Neural cell (in vitro differentiated cells): ENCODE data around the gene TMEM259. TPM values are rescaled to one million over a fixed set of nuclear protein-coding genes. Genes with fewer than 3 reads are reported as not detected.

Source experiments
- H2AFZ ChIP-seq: fragments of 200-600, 300-800 bp; sonication (generic), shearing (Covaris generic); 2 replicates; pipeline ENCODE4 v1.6.0; 2014; ENCODE audit warnings: low read depth, mild to moderate bottlenecking, antibody characterized with exemption, low read length, moderate library complexity
- H3F3A ChIP-seq: fragments of 200-600 bp; shearing (Covaris generic); 2 replicates; pipeline ENCODE4 v1.6.1; 2016; ENCODE audit warnings: mild to moderate bottlenecking, moderate library complexity, mixed read lengths, antibody characterized with exemption, low read length; ENCODE audit not compliant: insufficient read depth, poor library complexity, severe bottlenecking
- H3K27ac ChIP-seq: fragments of 200-600, 300-800 bp; sonication (generic), shearing (Covaris generic); 2 replicates; pipeline ENCODE4 v1.5.1; 2014; ENCODE audit warnings: mild to moderate bottlenecking, low read length, moderate library complexity
- H3K27me3 ChIP-seq: fragments of 300-800, 200-600 bp; sonication (generic), shearing (Covaris generic); 2 replicates; pipeline ENCODE4 v1.6.0; 2014; ENCODE audit warnings: mild to moderate bottlenecking, low read depth, low read length, moderate library complexity; ENCODE audit not compliant: insufficient read depth
- H3K36me3 ChIP-seq: fragments of 300-800, 200-600 bp; sonication (generic), shearing (Covaris generic); 2 replicates; pipeline ENCODE4 v1.5.1; 2014; ENCODE audit warnings: mild to moderate bottlenecking, antibody characterized with exemption, low read length, moderate library complexity; ENCODE audit not compliant: insufficient read depth
- H3K4me2 ChIP-seq: fragments of 300-800, 200-600 bp; sonication (generic), shearing (Covaris generic); 2 replicates; pipeline ENCODE4 v1.6.0; 2014; ENCODE audit warnings: mild to moderate bottlenecking, low read length
- H3K4me3 ChIP-seq: fragments of 300-800, 200-600 bp; sonication (generic), shearing (Covaris generic); 2 replicates; pipeline ENCODE4 v1.5.1; 2014; ENCODE audit warnings: mild to moderate bottlenecking, low read length, moderate library complexity
- H3K79me2 ChIP-seq: fragments of 200-600 bp; shearing (Covaris generic); replicated peaks from 2 replicates; pipeline ENCODE4 v1.6.0; 2014; ENCODE audit warnings: mild to moderate bottlenecking, low read length, moderate library complexity; ENCODE audit not compliant: insufficient read depth
- H3K9ac ChIP-seq: fragments of 300-800, 200-600 bp; sonication (generic), shearing (Covaris generic); 2 replicates; pipeline ENCODE4 v1.6.1; 2016; ENCODE audit warnings: mild to moderate bottlenecking, low read length, mixed read lengths
- H3K9me2 ChIP-seq: fragments of 200-600 bp; shearing (Covaris generic); 2 replicates; pipeline ENCODE4 v1.6.1; 2016; ENCODE audit warnings: mild to moderate bottlenecking, low read length, mixed read lengths; ENCODE audit not compliant: insufficient read depth
- H3K9me3 ChIP-seq: fragments of 200-600, 300-800 bp; sonication (generic), shearing (Covaris generic); 2 replicates; pipeline ENCODE4 v1.6.1; 2016; ENCODE audit warnings: mild to moderate bottlenecking, mixed run types, low read length, moderate library complexity, mixed read lengths
- H4K20me1 ChIP-seq: fragments of 200-600 bp; shearing (Covaris generic); 2 replicates; pipeline ENCODE4 v1.6.1; 2016; ENCODE audit warnings: mild to moderate bottlenecking, mixed run types; ENCODE audit not compliant: insufficient read depth
- CTCF ChIP-seq: fragments of 450-650 bp; IDR thresholded peaks from 2 replicates; pipeline ENCODE4 v1.5.1; 2014; ENCODE audit warnings: antibody characterized with exemption, mild to moderate bottlenecking, moderate library complexity; ENCODE audit not compliant: poor library complexity, severe bottlenecking
- EP300 ChIP-seq: fragments of 450-650 bp; conservative IDR thresholded peaks from 2 replicates; pipeline ENCODE4 v1.6.1; 2014; ENCODE audit warnings: antibody characterized with exemption, mild to moderate bottlenecking, moderate library complexity; ENCODE audit not compliant: poor library complexity, severe bottlenecking
- EZH2 ChIP-seq: fragments of 200-600, 300-800 bp; shearing (Covaris generic), sonication (generic); IDR thresholded peaks from 2 replicates; pipeline ENCODE4 v1.6.1; 2014; ENCODE audit warnings: antibody characterized with exemption, low read length, borderline replicate concordance, mild to moderate bottlenecking; ENCODE audit not compliant: insufficient read depth, poor library complexity, severe bottlenecking
- MXI1 ChIP-seq: fragments of 450-650 bp; conservative IDR thresholded peaks from 2 replicates; pipeline ENCODE4 v1.6.1; 2014; ENCODE audit warnings: antibody characterized with exemption, mild to moderate bottlenecking; ENCODE audit not compliant: poor library complexity, severe bottlenecking
- POLR2AphosphoS5 ChIP-seq: IDR thresholded peaks from 2 replicates; pipeline ENCODE4 v1.6.1; 2012
- RAD21 ChIP-seq: fragments of 450-650 bp; conservative IDR thresholded peaks from 2 replicates; pipeline ENCODE4 v1.6.1; 2014; ENCODE audit warnings: antibody characterized with exemption, mild to moderate bottlenecking, moderate library complexity
- REST ChIP-seq: IDR thresholded peaks from 2 replicates; pipeline ENCODE4 v1.6.1; 2012; ENCODE audit warnings: borderline replicate concordance
- SMC3 ChIP-seq: fragments of 450-650 bp; conservative IDR thresholded peaks from 2 replicates; pipeline ENCODE4 v1.6.1; 2014; ENCODE audit warnings: antibody characterized with exemption, mild to moderate bottlenecking, moderate library complexity; ENCODE audit not compliant: poor library complexity
- TAF1 ChIP-seq: IDR thresholded peaks from 2 replicates; pipeline ENCODE4 v1.6.1; 2012; ENCODE audit warnings: low read depth
- polyA plus RNA-seq: library from polyadenylated mRNA; depleted of rRNA; stranded (reverse); fragments of >200 nt; gene quantifications from 2 replicates; pipeline ENCODE4 v1.2.3, GENCODE V29; 2014

TMEM259 gene
- polyA plus RNA-seq, 1 donor from 2014 or later: 176 TPM

GRCh38 chr19:1016647-1017114 is 4.2 kb downstream of the TMEM259 start:
- H3K79me2 ChIP-seq: peaks cover 43% of the 10 kb centered on the region
- TF ChIP-seq SMC3 (no peak), EP300 (no peak)
- H4K20me1 ChIP-seq: peaks cover 12% of the 10 kb centered on the region
- H3K9me3 ChIP-seq: no peaks in the 10 kb centered on the region
- no peak overlapping the region for H2AFZ ChIP-seq
- H3K4me3 ChIP-seq: no peak overlapping the region
- H3K9ac ChIP-seq: no peak overlapping the region
- H3K4me2 ChIP-seq: no peak overlapping the region
- no peaks in the 10 kb centered on the region for H3K27me3 ChIP-seq
- H3K27ac ChIP-seq: no peak overlapping the region
- H3F3A ChIP-seq: no peaks in the 10 kb centered on the region
- no peaks in the 10 kb centered on the region for H3K9me2 ChIP-seq
- H3K36me3 ChIP-seq: no peaks in the 10 kb centered on the region

DNA sequence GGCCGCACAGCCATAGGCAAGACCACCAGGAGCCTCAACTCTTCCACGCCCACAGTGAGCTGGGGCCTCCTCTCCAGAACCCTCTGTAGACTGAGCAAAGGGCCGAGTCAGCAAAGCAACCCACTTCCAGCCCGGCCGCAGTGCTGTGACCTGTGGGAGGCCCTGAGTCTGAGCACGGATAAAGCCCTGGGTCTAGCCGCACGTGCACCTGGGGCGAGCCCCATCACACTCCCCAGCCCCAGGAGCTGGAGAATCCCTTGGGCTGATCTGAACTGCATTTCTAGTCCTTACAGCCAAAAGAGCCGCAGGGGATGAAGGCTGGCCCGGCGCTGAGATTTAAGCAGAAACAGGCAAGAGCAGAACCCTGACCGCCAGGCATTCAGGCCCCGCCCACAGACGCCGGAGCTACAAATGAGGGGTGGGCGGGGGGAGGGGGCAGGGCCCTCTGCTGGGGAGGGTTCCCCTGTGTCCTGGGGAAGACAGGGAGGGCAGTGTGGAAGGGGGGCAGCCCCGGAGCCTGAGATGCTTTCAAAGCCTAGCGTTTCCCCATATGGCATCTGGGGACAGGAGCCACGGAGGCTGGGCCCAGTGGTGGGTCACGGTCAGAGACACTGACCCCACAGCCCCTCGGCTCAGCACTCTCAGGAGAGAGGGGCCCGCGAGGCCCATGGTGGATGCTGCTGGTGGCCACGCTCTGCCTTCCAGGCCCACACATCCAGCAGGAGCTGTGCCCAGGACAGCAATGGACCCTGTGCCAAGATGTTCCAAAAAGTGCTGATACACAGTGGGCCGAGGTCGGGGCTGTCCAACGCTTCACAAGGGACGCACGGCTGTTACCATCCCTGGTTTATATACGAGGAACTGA is 4.9 kb downstream of the TMEM259 start:
- Histone ChIP-seq H3K27me3 (no peaks in the 10 kb centered on the region), H3K27ac (no peak overlapping the region), H3K79me2 (peaks cover 43% of the 10 kb centered on the region), H3K9ac (no peak overlapping the region), H2AFZ (no peak overlapping the region), H3K4me3 (no peak overlapping the region), H3K9me3 (no peaks in the 10 kb centered on the region), H3K4me2 (no peak overlapping the region), H4K20me1 (peaks cover 12% of the 10 kb centered on the region), H3F3A (no peaks in the 10 kb centered on the region), H3K36me3 (no peaks in the 10 kb centered on the region), H3K9me2 (no peaks in the 10 kb centered on the region)
- TF ChIP-seq MXI1 (no peak), REST (no peak), RAD21 (no peak), TAF1 (no peak), POLR2AphosphoS5 (no peak), SMC3 (no peak), CTCF (no peak), EP300 (no peak), EZH2 (no peak)
